HEK293 (cell line): ENCODE measurements around the gene PPFIBP1.

Source experiments
- FEZF1 ChIP-seq: fragments of 450-650 bp; formaldehyde crosslinking; IDR thresholded peaks from 2 replicates; pipeline ENCODE4 v1.5.1; 2016; ENCODE audit warnings: missing biosample characterization, missing genetic modification characterization
- SP2 ChIP-seq: fragments of 450-650 bp; formaldehyde crosslinking; IDR thresholded peaks from 2 replicates; pipeline ENCODE4 v1.5.1; 2016; ENCODE audit warnings: missing biosample characterization, missing genetic modification characterization
- ZBTB1 ChIP-seq: fragments of 450-650 bp; formaldehyde crosslinking; IDR thresholded peaks from 2 replicates; pipeline ENCODE4 v1.5.1; 2016; ENCODE audit warnings: missing biosample characterization, missing genetic modification characterization
- ZBTB20 ChIP-seq: fragments of 450-650 bp; formaldehyde crosslinking; IDR thresholded peaks from 2 replicates; pipeline ENCODE4 v1.5.1; 2016; ENCODE audit warnings: missing biosample characterization, missing genetic modification characterization
- ZNF121 ChIP-seq: fragments of 450-650 bp; formaldehyde crosslinking; IDR thresholded peaks from 2 replicates; pipeline ENCODE4 v1.5.1; 2016; ENCODE audit warnings: missing biosample characterization, missing genetic modification characterization
- ZNF138 ChIP-seq: fragments of 450-650 bp; formaldehyde crosslinking; IDR thresholded peaks from 2 replicates; pipeline ENCODE4 v1.5.1; 2016; ENCODE audit warnings: missing biosample characterization, missing genetic modification characterization, borderline replicate concordance
- ZNF335 ChIP-seq: fragments of 450-650 bp; formaldehyde crosslinking; conservative IDR thresholded peaks from 2 replicates; pipeline ENCODE4 v1.5.1; 2016; ENCODE audit warnings: missing biosample characterization, missing genetic modification characterization
- ZNF416 ChIP-seq: fragments of 450-650 bp; formaldehyde crosslinking; IDR thresholded peaks from 2 replicates; pipeline ENCODE4 v1.5.1; 2016; ENCODE audit warnings: missing biosample characterization, missing genetic modification characterization
- ZNF704 ChIP-seq: fragments of 450-650 bp; formaldehyde crosslinking; IDR thresholded peaks from 2 replicates; pipeline ENCODE4 v1.5.1; 2016; ENCODE audit warnings: missing biosample characterization, missing genetic modification characterization
- TF ChIP-seq, protein P1 (sequence below): fragments of 450-650 bp; formaldehyde crosslinking; IDR thresholded peaks from 2 replicates; pipeline ENCODE4 v1.5.1; 2016; ENCODE audit warnings: missing biosample characterization, missing genetic modification characterization
- TF ChIP-seq, protein P2 (sequence below): fragments of 450-650 bp; formaldehyde crosslinking; IDR thresholded peaks from 2 replicates; pipeline ENCODE4 v1.5.1; 2016; ENCODE audit warnings: missing biosample characterization, missing genetic modification characterization
- TF ChIP-seq, protein P3 (sequence below): fragments of 450-650 bp; formaldehyde crosslinking; IDR thresholded peaks from 2 replicates; pipeline ENCODE4 v1.5.1; 2016; ENCODE audit warnings: missing biosample characterization, missing genetic modification characterization, low read depth

- no peak for TF ChIP-seq ZNF416 (tag by site-specific recombination)
- TF ChIP-seq, protein P1, sequence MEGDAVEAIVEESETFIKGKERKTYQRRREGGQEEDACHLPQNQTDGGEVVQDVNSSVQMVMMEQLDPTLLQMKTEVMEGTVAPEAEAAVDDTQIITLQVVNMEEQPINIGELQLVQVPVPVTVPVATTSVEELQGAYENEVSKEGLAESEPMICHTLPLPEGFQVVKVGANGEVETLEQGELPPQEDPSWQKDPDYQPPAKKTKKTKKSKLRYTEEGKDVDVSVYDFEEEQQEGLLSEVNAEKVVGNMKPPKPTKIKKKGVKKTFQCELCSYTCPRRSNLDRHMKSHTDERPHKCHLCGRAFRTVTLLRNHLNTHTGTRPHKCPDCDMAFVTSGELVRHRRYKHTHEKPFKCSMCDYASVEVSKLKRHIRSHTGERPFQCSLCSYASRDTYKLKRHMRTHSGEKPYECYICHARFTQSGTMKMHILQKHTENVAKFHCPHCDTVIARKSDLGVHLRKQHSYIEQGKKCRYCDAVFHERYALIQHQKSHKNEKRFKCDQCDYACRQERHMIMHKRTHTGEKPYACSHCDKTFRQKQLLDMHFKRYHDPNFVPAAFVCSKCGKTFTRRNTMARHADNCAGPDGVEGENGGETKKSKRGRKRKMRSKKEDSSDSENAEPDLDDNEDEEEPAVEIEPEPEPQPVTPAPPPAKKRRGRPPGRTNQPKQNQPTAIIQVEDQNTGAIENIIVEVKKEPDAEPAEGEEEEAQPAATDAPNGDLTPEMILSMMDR = no peak
- TF ChIP-seq ZNF121 (tag by site-specific recombination) = no peak
- TF ChIP-seq, protein P2, sequence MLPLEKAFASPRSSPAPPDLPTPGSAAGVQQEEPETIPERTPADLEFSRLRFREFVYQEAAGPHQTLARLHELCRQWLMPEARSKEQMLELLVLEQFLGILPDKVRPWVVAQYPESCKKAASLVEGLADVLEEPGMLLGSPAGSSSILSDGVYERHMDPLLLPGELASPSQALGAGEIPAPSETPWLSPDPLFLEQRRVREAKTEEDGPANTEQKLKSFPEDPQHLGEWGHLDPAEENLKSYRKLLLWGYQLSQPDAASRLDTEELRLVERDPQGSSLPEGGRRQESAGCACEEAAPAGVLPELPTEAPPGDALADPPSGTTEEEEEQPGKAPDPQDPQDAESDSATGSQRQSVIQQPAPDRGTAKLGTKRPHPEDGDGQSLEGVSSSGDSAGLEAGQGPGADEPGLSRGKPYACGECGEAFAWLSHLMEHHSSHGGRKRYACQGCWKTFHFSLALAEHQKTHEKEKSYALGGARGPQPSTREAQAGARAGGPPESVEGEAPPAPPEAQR (tag by site-specific recombination) = no peak
- no peak for TF ChIP-seq FEZF1 (tag by site-specific recombination)
- TF ChIP-seq ZNF138 = no peak
- no peak for TF ChIP-seq ZNF335 (tag by site-specific recombination)
- TF ChIP-seq ZBTB20 (tag by site-specific recombination) = no peak
- TF ChIP-seq SP2 (tag by site-specific recombination) = no peak
- TF ChIP-seq, protein P3, sequence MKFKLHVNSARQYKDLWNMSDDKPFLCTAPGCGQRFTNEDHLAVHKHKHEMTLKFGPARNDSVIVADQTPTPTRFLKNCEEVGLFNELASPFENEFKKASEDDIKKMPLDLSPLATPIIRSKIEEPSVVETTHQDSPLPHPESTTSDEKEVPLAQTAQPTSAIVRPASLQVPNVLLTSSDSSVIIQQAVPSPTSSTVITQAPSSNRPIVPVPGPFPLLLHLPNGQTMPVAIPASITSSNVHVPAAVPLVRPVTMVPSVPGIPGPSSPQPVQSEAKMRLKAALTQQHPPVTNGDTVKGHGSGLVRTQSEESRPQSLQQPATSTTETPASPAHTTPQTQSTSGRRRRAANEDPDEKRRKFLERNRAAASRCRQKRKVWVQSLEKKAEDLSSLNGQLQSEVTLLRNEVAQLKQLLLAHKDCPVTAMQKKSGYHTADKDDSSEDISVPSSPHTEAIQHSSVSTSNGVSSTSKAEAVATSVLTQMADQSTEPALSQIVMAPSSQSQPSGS = no peak
- TF ChIP-seq ZBTB1 (tag by site-specific recombination) = no peak
- no peak for TF ChIP-seq ZNF704 (tag by site-specific recombination)
These were observed 69.3 kb downstream of the PPFIBP1 start for GRCh38 chr12:27593266-27593665.
